Right cardiac atrium (tissue), 5 donors: ENCODE data around the gene MTHFD1. TPM values are rescaled to one million over a fixed set of nuclear protein-coding genes. Genes with fewer than 3 reads are reported as not detected.

ENCODE experiments used
- ATAC-seq, 2 donors: fragments of 200-7000 bp; cut with Tn5 transposase; one replicate each; pipeline versions ENCODE4 v1.8.0 to v1.9.1; 2020; ENCODE audit warnings: moderate library complexity in 2 of 2, mild to moderate bottlenecking in 1 of 2
- DNase-seq, 3 donors: peaks; one replicate each; pipeline ENCODE4 v3.0.0-alpha.2; 2020
- H3K27ac ChIP-seq: one replicate; pipeline ENCODE4 v1.5.1; 2013; ENCODE audit warnings: mild to moderate bottlenecking, low read length, control low read depth, moderate library complexity
- H3K27me3 ChIP-seq: one replicate; pipeline ENCODE4 v1.6.1; 2013; ENCODE audit not compliant: control insufficient read depth, insufficient read depth
- H3K4me1 ChIP-seq: one replicate; pipeline ENCODE4 v1.6.1; 2013; ENCODE audit warnings: low read length; ENCODE audit not compliant: control insufficient read depth, insufficient read depth
- H3K4me3 ChIP-seq: one replicate; pipeline ENCODE4 v1.5.1; 2013; ENCODE audit warnings: low read length, control low read depth
- H3K9me3 ChIP-seq: one replicate; pipeline ENCODE4 v1.6.1; 2013; ENCODE audit warnings: low read length; ENCODE audit not compliant: control insufficient read depth
- WGBS: extraction: QIAGEN DNeasy Blood & Tissue Kit; methylation state at CpG from one replicate; pipeline ENCODE4 v1.1.7; 2013; 5-methylcytosine and 5-hydroxymethylcytosine counted together
- intact Hi-C, 4 donors: fragments of 100-400 bp; cut with DNase I; formaldehyde crosslinking; loops; one replicate each; pipeline versions ENCODE4 v1.11.0 to v1.14.0; 2022 to 2023
- polyA plus RNA-seq: library from polyadenylated mRNA; stranded (reverse); fragments of 200-250 nt; gene quantifications from one replicate; pipeline ENCODE4 v1.2.3, GENCODE V29; 2013
- total RNA-seq, 4 donors: library from RNA; stranded (reverse); fragmentation: NEBNext Ultra II Directional; extraction: Animal tissue kit (Norgen Biotek cat#: 25700); gene quantifications; one replicate each; pipeline ENCODE4 v1.2.1, GENCODE V29; 2021
- donor health status: healthy with polysubstance abuse.
- donor health status: DM: no; HTN: yes; CAD: no.
- donor health status: DM: no; HTN: no; CAD: no.
- donor health status: DM: no; HTN: yes; CAD: no; lungs with severe emphysema.
- donor health status: DM: yes; HTN: yes; CAD: no.

The MTHFD1 gene
- total and polyA plus RNA-seq, 5 donors: 30.1 to 64.7 (median 55.6) TPM

DNA sequence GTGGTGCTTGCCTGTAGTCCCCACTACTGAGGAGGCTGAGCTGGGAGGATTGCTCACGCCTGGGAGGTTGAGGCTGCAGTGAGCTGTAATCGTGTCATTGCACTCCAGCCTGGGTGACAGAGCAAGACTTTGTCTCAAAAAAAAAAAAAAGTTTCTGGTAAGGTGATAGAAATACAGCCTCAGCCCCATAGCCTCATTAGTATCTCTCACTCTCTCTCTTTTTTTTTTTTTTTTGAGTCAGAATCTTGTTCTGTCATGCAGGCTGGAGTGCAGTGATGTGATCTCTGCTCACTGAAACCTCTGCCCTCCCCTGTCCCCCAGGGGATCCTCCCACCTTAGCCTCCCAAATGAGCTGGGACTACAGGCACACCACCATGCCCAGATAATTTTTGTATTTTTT is 19.2 kb downstream of the MTHFD1 start:
- intact Hi-C loops: no loop called here
- Histone ChIP-seq H3K27me3 (no peaks in the 10 kb centered on the region), H3K9me3 (no peaks in the 10 kb centered on the region), H3K27ac (no peak overlapping the region), H3K4me1 (no peaks in the 10 kb centered on the region), H3K4me3 (no peak overlapping the region)
- DNase-seq: no peak
- WGBS: 100% methylated on average over 2 of the region's 2 CpGs
- no peak for ATAC-seq

DNA sequence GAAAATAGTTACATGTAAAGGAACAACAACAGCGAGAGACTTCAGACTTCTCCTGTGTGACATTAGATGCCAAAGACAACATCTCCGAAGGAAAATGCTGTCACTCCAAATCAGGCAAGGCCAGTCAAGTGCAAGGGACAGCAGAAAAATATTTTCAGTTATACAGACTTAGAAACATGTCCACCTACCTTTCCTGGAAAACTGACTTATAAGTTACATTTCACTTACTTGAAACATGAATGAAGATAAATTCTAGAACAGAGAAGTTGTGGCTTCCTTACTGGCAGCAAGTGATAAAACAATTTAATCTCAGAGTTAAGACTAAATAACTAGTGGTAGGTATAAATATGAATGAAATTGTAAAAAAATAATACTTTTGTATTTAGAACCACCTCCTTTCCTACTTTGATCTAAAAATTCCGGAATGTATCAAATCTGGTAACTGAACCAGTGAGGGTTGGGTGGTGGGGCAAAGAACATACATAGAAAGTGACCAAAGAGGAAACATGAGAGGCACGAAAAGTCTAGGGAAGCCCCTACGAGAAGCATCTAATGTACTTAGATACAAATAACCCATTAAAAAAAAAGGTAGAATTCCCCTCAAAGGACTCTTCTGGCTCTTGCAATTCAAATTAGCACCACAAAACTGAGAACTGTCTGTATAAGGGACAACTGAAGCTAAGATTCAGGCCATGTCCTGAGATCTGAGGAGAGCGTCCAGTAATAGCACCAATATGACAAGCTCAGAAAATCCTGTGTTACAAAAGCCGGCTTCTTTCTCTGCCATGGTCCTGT is 21.2 kb downstream of the MTHFD1 start:
- DNase-seq (no peak), ATAC-seq (no peak)
- Histone ChIP-seq H3K4me1 (no peaks in the 10 kb centered on the region), H3K4me3 (no peak overlapping the region), H3K9me3 (no peaks in the 10 kb centered on the region), H3K27ac (no peak overlapping the region), H3K27me3 (no peaks in the 10 kb centered on the region)
- intact Hi-C loops: no loop called here
- 88% methylated on average over 7 of the region's 7 CpGs for WGBS

DNA sequence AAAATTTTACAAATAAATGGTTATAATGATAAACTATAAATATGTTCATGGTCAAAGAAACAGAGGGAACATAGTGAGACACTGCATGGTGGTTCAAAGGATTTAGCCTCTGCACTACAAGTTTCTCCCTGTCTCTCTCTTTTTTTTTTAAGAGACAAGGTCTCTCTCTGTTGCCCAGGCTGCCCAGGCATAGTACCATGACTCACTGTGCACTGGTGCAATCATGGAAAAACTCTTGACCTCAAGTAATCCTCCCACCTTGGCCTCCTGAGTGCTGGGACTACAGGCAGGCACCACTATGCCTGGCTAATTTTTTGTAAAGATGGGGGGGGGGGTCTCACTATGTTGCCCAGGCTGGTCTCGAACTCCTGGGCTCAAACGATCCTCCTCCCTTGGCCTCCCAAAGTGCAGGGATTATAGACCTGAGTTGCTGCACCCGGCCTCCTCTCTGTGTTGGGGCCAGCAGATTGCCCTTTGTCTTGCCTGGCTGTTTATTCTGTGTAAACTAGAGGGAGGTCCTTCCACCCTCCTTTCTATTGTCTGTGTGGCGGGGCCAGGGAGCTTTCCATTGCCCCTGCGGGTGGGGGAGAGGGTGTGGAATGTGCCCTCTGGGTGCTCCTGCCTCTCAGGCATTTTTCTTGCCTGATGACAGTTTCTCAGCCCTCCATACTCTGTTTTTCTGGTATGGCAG is 22.1 kb downstream of the MTHFD1 start:
- Histone ChIP-seq H3K27me3 (no peaks in the 10 kb centered on the region), H3K4me3 (no peak overlapping the region), H3K27ac (no peak overlapping the region), H3K4me1 (no peaks in the 10 kb centered on the region), H3K9me3 (no peaks in the 10 kb centered on the region)
- DNase-seq: no peak
- ATAC-seq: no peak
- intact Hi-C loops: no loop called here
- 87% methylated on average over 5 of the region's 5 CpGs for WGBS

DNA sequence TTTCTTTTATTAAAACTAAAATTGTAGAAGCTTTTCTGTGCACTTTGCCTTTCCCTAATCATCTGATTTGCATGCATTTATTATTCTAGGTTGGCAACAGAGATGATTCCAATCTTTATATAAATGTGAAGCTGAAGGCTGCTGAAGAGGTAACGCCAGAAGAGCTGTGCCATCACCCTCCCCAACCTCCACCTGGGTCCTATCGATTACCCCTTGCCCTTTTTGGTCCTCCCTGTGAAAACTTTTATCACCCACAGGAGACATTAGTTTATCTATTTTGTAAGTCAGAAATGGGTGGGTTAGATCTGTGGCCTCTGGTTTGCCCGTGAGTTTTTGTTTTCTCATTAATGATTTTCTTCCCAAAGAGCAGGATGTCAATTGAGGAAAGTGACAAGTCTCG is 22.8 kb downstream of the MTHFD1 start:
- intact Hi-C loops: no loop called here
- no peak for ATAC-seq
- 94% methylated on average over 4 of the region's 4 CpGs for WGBS

DNA sequence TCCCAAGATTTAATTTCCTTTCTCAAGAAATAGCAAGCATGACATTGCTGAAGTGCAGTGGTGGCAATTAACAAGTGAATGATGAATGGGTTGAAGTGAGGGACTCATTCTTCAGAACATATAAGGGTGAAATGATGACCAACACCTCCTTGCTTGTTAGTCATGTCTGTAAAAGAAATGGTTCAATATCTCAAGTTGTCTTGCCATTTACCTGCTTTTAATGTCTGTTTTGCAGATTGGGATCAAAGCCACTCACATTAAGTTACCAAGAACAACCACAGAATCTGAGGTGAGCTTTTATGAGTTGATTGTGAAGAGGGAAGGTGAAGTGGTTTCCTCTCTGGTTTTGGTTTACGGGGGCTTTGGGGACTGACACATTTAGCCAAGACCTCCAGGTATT is 24.1 kb downstream of the MTHFD1 start:
- Histone ChIP-seq H3K4me3 (no peak overlapping the region), H3K9me3 (no peaks in the 10 kb centered on the region), H3K4me1 (no peaks in the 10 kb centered on the region), H3K27ac (no peak overlapping the region), H3K27me3 (no peaks in the 10 kb centered on the region)
- ATAC-seq (no peak), DNase-seq (no peak)
- WGBS: 92% methylated on average over 1 of the region's 1 CpG
- intact Hi-C loops: no loop called here

More for the DNA sequence above, 22.8 kb downstream of the MTHFD1 start:
- Histone ChIP-seq H3K27me3 (no peaks in the 10 kb centered on the region), H3K4me3 (no peak overlapping the region), H3K9me3 (no peaks in the 10 kb centered on the region), H3K27ac (no peak overlapping the region), H3K4me1 (no peaks in the 10 kb centered on the region)
- no peak for DNase-seq

DNA sequence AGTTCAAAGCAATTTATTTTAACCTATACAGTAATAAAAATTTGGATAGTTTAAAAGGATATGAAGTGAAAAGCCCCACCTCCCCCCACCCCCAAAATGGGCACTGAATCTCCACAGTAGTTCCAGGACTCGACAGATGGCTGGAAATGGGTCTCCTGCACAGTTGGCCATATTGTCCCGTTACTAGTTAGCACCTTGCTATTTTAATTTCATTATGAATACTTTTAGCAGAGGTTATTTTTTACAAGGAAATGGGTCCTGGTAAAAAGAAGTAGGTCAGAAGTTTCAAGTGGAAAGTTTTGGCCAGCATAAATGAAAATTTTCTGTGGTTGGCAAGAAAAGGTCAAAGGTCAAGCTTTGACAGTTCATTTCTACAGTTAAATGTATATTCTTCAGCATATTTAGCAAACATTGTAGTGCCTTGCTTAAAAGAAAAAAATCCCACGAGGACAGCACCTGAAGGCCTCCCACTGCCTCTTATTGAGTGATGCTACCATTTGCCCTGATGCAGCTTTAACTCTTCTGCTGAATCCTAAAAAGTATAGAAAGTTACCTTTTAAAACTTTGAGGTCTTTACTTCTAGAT is 28.3 kb downstream of the MTHFD1 start:
- Histone ChIP-seq H3K27ac (no peak overlapping the region), H3K9me3 (no peaks in the 10 kb centered on the region), H3K4me3 (no peak overlapping the region), H3K27me3 (no peaks in the 10 kb centered on the region), H3K4me1 (no peaks in the 10 kb centered on the region)
- DNase-seq: no peak
- WGBS: 89% methylated on average over 3 of the region's 3 CpGs
- intact Hi-C loops: no loop called here
- ATAC-seq: no peak

DNA sequence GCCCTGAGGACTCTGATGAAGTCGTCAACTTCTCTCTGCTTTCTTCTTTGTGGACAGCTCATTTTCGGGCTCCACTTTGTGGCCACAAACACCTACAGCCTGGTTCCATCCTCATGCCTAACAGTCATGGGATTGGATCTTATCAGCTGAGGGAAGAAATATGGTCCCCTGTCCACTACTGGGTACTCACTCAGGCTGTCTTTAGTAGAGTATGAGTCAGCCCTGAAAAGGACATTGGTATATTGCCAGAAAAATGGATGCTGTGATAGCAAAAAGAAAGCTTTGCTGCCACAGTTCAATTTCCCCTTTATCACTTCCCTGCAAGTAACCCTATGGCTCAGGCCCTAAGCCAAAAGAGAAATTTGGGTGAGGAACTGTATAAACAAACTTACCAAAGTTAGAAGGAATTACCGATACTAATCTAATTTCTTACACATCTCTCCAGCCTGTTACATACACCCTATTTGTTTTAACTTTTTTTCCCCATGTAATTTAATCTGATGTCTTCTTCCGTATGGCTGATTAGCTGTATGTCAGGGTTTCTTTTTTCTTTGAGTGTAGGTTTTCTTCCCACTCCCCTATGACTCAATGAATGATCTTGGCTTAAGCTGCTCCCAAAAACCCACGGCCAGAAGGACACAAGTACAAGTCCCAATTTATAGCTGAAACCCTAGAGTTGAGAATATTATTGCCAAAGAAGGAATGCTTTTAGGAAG is 29.1 kb downstream of the MTHFD1 start:
- no peaks in the 10 kb centered on the region for H3K27me3 ChIP-seq
- DNase-seq: no peak
- intact Hi-C loops: no loop called here
- no peaks in the 10 kb centered on the region for H3K4me1 ChIP-seq
- H3K27ac ChIP-seq: no peak overlapping the region
- peak in 1 of 2 donors; percentile 49 for ATAC-seq
- H3K9me3 ChIP-seq: no peaks in the 10 kb centered on the region
- WGBS: 92% methylated on average over 5 of the region's 5 CpGs
- H3K4me3 ChIP-seq: no peak overlapping the region

DNA sequence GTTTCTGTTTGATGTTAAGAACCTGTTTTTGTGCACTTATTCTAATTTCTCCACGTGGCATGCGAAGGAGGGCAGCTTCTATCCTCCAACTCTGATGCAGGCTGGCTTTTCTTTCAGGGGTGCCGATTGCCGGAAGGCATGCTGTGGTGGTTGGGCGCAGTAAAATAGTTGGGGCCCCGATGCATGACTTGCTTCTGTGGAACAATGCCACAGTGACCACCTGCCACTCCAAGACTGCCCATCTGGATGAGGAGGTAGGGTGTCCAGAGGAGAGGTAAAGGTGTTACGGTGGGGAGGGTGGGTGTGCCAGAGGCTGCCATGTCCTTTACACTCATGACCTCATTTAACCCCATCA is 29.6 kb downstream of the MTHFD1 start:
- no peak for DNase-seq
- H3K27ac ChIP-seq: no peak overlapping the region
- ATAC-seq: no peak
- no peak overlapping the region for H3K4me3 ChIP-seq
- 97% methylated on average over 7 of the region's 7 CpGs for WGBS
- no peaks in the 10 kb centered on the region for H3K9me3 ChIP-seq
- intact Hi-C loops: no loop called here
- no peaks in the 10 kb centered on the region for H3K4me1 ChIP-seq
- H3K27me3 ChIP-seq: no peaks in the 10 kb centered on the region

DNA sequence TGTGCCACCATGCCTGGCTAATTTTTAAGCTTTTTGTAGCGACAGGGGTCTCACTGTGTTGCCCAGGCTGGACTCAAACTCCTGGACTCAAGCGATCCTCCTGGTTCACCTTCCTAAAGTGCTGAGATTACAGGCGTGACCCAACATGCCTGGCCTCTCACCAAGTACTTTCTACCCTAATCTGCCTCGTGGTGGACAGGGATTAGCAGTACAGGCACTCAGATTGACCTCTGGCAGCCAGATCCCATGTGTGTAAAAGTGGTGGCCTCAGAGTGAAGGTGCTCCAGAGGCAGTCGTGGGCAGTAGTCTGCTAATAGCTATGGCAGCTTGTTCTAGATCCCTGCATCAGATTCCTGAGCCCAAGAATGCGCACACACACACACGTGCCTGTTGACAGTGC is 30.9 kb downstream of the MTHFD1 start:
- intact Hi-C loops: no loop called here
- 82% methylated on average over 7 of the region's 7 CpGs for WGBS
- no peak overlapping the region for H3K4me3 ChIP-seq
- H3K27me3 ChIP-seq: no peaks in the 10 kb centered on the region
- no peaks in the 10 kb centered on the region for H3K9me3 ChIP-seq
- no peak for ATAC-seq
- no peak overlapping the region for H3K27ac ChIP-seq
- DNase-seq: no peak
- no peaks in the 10 kb centered on the region for H3K4me1 ChIP-seq

DNA sequence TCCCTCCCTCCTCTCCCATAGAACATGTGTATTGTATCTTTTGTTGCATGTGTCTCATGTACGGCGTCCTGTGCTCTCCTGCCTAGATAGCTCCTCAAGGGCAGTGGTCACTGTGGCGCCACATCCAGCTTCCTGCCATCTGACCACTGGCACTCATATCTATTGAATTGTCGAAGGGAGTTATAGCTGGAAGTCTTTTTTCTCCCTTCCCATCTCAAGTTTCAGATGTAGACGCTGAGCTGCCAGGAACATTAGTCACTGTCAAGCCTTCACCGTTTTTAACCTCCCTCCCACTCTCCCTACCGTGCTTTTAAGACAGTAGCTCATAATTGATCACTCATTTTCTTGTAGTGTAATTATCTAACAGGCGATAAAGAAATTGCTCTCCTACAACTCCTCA is 33.0 kb downstream of the MTHFD1 start:
- 61% methylated on average over 8 of the region's 8 CpGs for WGBS
- DNase-seq (no peak), ATAC-seq (no peak)
- H3K27ac ChIP-seq: no peak overlapping the region
- no peaks in the 10 kb centered on the region for H3K4me1 ChIP-seq
- intact Hi-C loops: no loop called here
- H3K9me3 ChIP-seq: no peaks in the 10 kb centered on the region
- H3K27me3 ChIP-seq: no peaks in the 10 kb centered on the region
- no peak overlapping the region for H3K4me3 ChIP-seq

DNA sequence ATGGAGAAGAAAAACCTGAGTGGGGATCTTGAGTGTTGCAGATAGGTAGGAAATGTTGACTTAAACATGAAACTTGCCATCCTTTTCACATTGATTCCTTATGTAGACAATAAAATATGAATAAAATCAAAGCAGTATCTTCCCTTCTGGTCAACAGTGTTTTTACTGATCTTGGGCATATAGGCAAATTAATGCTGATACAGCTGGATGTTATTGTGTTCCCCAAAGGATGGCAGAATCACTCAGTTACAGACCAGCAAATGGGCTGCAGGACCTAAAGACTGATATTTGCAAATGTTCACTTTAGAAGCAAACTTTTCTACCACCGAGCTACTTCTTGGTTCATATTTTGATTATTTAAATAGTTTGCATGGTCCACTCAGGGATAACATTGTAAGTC is 33.9 kb downstream of the MTHFD1 start:
- intact Hi-C loops: no loop called here
- Histone ChIP-seq H3K4me1 (no peaks in the 10 kb centered on the region), H3K9me3 (no peaks in the 10 kb centered on the region), H3K4me3 (no peak overlapping the region), H3K27me3 (no peaks in the 10 kb centered on the region), H3K27ac (no peak overlapping the region)
- WGBS: 100% methylated on average over 1 of the region's 1 CpG
- ATAC-seq: no peak
- DNase-seq: no peak
